ENCODE results near the gene CEP44. TPM values are rescaled to one million over a fixed set of nuclear protein-coding genes. Genes with fewer than 3 reads are reported as not detected.

The CEP44 gene
- total RNA-seq, 1 experiment from 2014 or later, result 8.4 TPM

DNA sequence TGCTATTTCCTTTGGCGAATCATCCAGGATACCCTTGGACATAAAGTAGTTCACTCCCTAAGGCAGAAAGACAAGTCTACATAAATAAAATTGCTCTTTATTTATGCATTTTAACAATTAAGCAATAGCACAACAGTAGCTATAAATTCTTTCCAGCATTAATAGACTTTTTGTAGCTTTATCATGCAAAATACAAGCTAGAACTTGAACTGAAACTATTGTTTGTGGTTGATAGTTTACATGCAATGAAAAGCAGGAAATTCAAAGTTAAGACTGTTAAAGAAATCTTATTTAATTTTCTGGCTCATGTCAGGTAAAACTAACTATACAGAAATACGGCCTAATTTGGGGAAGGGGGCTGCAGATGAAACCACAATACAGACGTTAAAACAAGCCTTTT is 42.5 kb upstream of the CEP44 start:
- H3K4me3 ChIP-seq (ENCODE audit: low read length), result no peak overlapping the region
- H3K9me2 ChIP-seq (replicated peaks; ENCODE audit: low read length), result no peaks in the 10 kb centered on the region
- no peaks in the 10 kb centered on the region for H3F3A ChIP-seq (ENCODE audit: low read length, unreplicated experiment)
- H3K9ac ChIP-seq (ENCODE audit: low read length), result no peak overlapping the region
- ATAC-seq (no peak), DNase-seq (no peak)
- no peaks in the 10 kb centered on the region for H4K20me1 ChIP-seq (ENCODE audit: low read length)
- no peak overlapping the region for H3K27ac ChIP-seq (ENCODE audit: low read length)
- ChIA-PET CTCF (interaction anchor here (0.6 kb wide), 1 partner anchor 43 kb away, joined by 3 read pairs; no protein-coding TSS in a partner anchor), POLR2A (ENCODE audit: unreplicated experiment) (no interaction called here)
- no peak overlapping the region for H3K4me2 ChIP-seq (ENCODE audit: low read length)
- no peaks in the 10 kb centered on the region for H3K27me3 ChIP-seq (ENCODE audit: low read length)
- H3K9me3 ChIP-seq (ENCODE audit: low read length), result no peaks in the 10 kb centered on the region
- no peak overlapping the region for H2AFZ ChIP-seq (ENCODE audit: low read length)
- no peaks in the 10 kb centered on the region for H3K79me2 ChIP-seq (ENCODE audit: low read length)
- BruUV-seq (replicated peaks), result no TSS peak
- H3K36me3 ChIP-seq (ENCODE audit: low read depth, low read length), result no peaks in the 10 kb centered on the region
- intact Hi-C loops (cut with micrococcal nuclease), result no loop called here
- peaks cover 6% of the 10 kb centered on the region; the same call in 1 of the 2 replicates for H3K4me1 ChIP-seq (ENCODE audit: insufficient read depth, low read length)
- TF ChIP-seq EZH2phosphoT487 (IDR thresholded peaks at IDR 0.05; ENCODE audit: borderline replicate concordance, low read length), result no peak
- no peak for TF ChIP-seq EZH2 (IDR thresholded peaks at IDR 0.05; ENCODE audit: low read length, unreplicated experiment)
- TF ChIP-seq, protein P1, sequence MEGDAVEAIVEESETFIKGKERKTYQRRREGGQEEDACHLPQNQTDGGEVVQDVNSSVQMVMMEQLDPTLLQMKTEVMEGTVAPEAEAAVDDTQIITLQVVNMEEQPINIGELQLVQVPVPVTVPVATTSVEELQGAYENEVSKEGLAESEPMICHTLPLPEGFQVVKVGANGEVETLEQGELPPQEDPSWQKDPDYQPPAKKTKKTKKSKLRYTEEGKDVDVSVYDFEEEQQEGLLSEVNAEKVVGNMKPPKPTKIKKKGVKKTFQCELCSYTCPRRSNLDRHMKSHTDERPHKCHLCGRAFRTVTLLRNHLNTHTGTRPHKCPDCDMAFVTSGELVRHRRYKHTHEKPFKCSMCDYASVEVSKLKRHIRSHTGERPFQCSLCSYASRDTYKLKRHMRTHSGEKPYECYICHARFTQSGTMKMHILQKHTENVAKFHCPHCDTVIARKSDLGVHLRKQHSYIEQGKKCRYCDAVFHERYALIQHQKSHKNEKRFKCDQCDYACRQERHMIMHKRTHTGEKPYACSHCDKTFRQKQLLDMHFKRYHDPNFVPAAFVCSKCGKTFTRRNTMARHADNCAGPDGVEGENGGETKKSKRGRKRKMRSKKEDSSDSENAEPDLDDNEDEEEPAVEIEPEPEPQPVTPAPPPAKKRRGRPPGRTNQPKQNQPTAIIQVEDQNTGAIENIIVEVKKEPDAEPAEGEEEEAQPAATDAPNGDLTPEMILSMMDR (conservative IDR thresholded peaks at IDR 0.05; ENCODE audit: low read depth, low read length), result no peak

- intact Hi-C loops (cut with micrococcal nuclease), result no loop called here
- H2AFZ ChIP-seq (ENCODE audit: low read length), result no peak overlapping the region
- BruUV-seq (replicated peaks), result no TSS peak
- no peaks in the 10 kb centered on the region for H3K9me2 ChIP-seq (replicated peaks; ENCODE audit: low read length)
- no peaks in the 10 kb centered on the region for H3K27me3 ChIP-seq (ENCODE audit: low read length)
- no peak overlapping the region for H3K27ac ChIP-seq (ENCODE audit: low read length)
- TF ChIP-seq, protein P1 (conservative IDR thresholded peaks at IDR 0.05; ENCODE audit: low read depth, low read length), result no peak
- TF ChIP-seq EZH2phosphoT487 (IDR thresholded peaks at IDR 0.05; ENCODE audit: borderline replicate concordance, low read length), result no peak
- TF ChIP-seq EZH2 (IDR thresholded peaks at IDR 0.05; ENCODE audit: low read length, unreplicated experiment), result no peak
- peaks cover 6% of the 10 kb centered on the region; the same call in 1 of the 2 replicates for H3K4me1 ChIP-seq (ENCODE audit: insufficient read depth, low read length)
- H4K20me1 ChIP-seq (ENCODE audit: low read length), result no peaks in the 10 kb centered on the region
- DNase-seq (peak; percentile 35), ATAC-seq (no peak)
- POLR2A ChIA-PET (ENCODE audit: unreplicated experiment), result no interaction called here
- H3F3A ChIP-seq (ENCODE audit: low read length, unreplicated experiment), result no peaks in the 10 kb centered on the region
- CTCF ChIA-PET, result no interaction called here
- no peak overlapping the region for H3K9ac ChIP-seq (ENCODE audit: low read length)
- H3K79me2 ChIP-seq (ENCODE audit: low read length), result no peaks in the 10 kb centered on the region
- no peak overlapping the region for H3K4me2 ChIP-seq (ENCODE audit: low read length)
- H3K4me3 ChIP-seq (ENCODE audit: low read length), result no peak overlapping the region
- H3K9me3 ChIP-seq (ENCODE audit: low read length), result no peaks in the 10 kb centered on the region
- H3K36me3 ChIP-seq (ENCODE audit: low read depth, low read length), result no peaks in the 10 kb centered on the region
Measured at GRCh38 chr4:174244441-174244840, 39.3 kb upstream of the CEP44 start.

- ChIA-PET CTCF (no interaction called here), POLR2A (ENCODE audit: unreplicated experiment) (no interaction called here)
- Histone ChIP-seq H3K4me1 (ENCODE audit: insufficient read depth, low read length) (peaks cover 6% of the 10 kb centered on the region; the same call in 1 of the 2 replicates), H3K36me3 (ENCODE audit: low read depth, low read length) (no peaks in the 10 kb centered on the region), H3K9me2 (replicated peaks; ENCODE audit: low read length) (no peaks in the 10 kb centered on the region), H3F3A (ENCODE audit: low read length, unreplicated experiment) (no peaks in the 10 kb centered on the region), H3K9me3 (ENCODE audit: low read length) (no peaks in the 10 kb centered on the region), H3K9ac (ENCODE audit: low read length) (no peak overlapping the region), H2AFZ (ENCODE audit: low read length) (no peak overlapping the region), H3K4me3 (ENCODE audit: low read length) (no peak overlapping the region), H4K20me1 (ENCODE audit: low read length) (no peaks in the 10 kb centered on the region), H3K27ac (ENCODE audit: low read length) (no peak overlapping the region), H3K4me2 (ENCODE audit: low read length) (no peak overlapping the region), H3K27me3 (ENCODE audit: low read length) (no peaks in the 10 kb centered on the region), H3K79me2 (ENCODE audit: low read length) (no peaks in the 10 kb centered on the region)
- no peak for DNase-seq
- no peak for TF ChIP-seq EZH2phosphoT487 (IDR thresholded peaks at IDR 0.05; ENCODE audit: borderline replicate concordance, low read length)
- TF ChIP-seq EZH2 (IDR thresholded peaks at IDR 0.05; ENCODE audit: low read length, unreplicated experiment), result no peak
- TF ChIP-seq, protein P1 (conservative IDR thresholded peaks at IDR 0.05; ENCODE audit: low read depth, low read length), result no peak
- BruUV-seq (replicated peaks), result no TSS peak
- no peak for ATAC-seq
- intact Hi-C loops (cut with micrococcal nuclease), result no loop called here
Measured at GRCh38 chr4:174245714-174246113, 38.0 kb upstream of the CEP44 start.
